ENCODE data around the gene RASAL2. TPM values are rescaled to one million over a fixed set of nuclear protein-coding genes. Genes with fewer than 3 reads are reported as not detected.

RASAL2 gene
- total and polyA plus RNA-seq, 2 experiments from 2014 or later: 16.0 to 42.2 TPM

DNA sequence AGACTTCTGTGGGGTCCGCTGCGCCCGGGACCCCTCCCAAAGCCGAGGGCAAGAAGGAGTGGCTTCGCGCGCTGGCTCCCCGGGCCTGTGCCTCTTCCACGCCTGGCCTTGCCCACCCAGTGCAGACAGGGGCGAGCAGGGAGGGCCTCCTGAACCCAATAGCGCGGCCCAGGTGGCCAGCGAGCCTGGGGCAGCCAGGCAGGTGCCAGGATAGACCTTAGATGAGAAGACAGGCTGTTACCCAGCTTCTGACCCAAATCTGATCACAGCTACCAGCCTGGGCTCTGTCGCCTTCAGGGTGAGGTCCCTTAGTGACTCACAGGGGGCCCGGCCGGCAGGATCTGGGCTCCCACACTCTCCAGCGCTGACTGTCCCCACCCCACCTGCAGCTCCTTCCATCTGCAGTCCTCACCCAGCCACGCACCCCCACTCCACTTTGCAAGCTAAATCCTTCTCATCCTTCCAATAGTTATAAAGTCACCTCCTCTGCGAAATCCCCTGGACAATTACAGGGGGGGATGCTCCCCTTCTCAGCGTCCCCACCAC lies 393.2 kb downstream of the RASAL2 start:
- H3K4me3 Mint-ChIP-seq: no peak overlapping the region
- H3K4me1 Mint-ChIP-seq: peaks cover 6% of the 10 kb centered on the region
- no peaks in the 10 kb centered on the region for H3K9me3 Mint-ChIP-seq
- Histone ChIP-seq H2AFZ (peak overlapping the region; percentile 83; the same call in 1 of the 2 replicates), H4K20me1 (replicated peaks; ENCODE audit: insufficient read depth) (no peaks in the 10 kb centered on the region), H3K9me2 (ENCODE audit: insufficient read depth) (no peaks in the 10 kb centered on the region), H3K4me2 (no peak overlapping the region), H3F3A (replicated peaks; ENCODE audit: low read depth) (0 out of 2 replicates have a peak, but pooled peaks cover 6% of the 10 kb centered on the region), H3K27me3 (ENCODE audit: insufficient read depth) (no peaks in the 10 kb centered on the region), H3K27ac (ENCODE audit: low read depth) (no peak overlapping the region), H3K36me3 (ENCODE audit: insufficient read depth) (no peaks in the 10 kb centered on the region), H3K79me2 (replicated peaks; ENCODE audit: insufficient read depth) (no peaks in the 10 kb centered on the region), H3K4me1 (ENCODE audit: insufficient read depth) (no peaks in the 10 kb centered on the region), H3K4me3 (peak overlapping the region; percentile 37; the same call in 1 of the 2 replicates)
- no peaks in the 10 kb centered on the region; the same call in 2 of the 3 replicates for H3K36me3 Mint-ChIP-seq (ENCODE audit: low read depth)
- peaks cover 10% of the 10 kb centered on the region for H3K27me3 Mint-ChIP-seq (ENCODE audit: insufficient read depth, low read depth, poor library complexity)
- DNase-seq (ENCODE audit: low spot score): no peak
- H3K27ac Mint-ChIP-seq: no peak overlapping the region
- ATAC-seq: peak; percentile 60
- TF ChIP-seq EZH2 (IDR thresholded peaks at IDR 0.05; ENCODE audit: low read depth, unreplicated experiment) (no peak), REST (IDR thresholded peaks at IDR 0.05; ENCODE audit: unreplicated experiment) (no peak), ZNF331 (CRISPR knock-in tag; IDR thresholded peaks at IDR 0.05; ENCODE audit: low read depth) (no peak), CREB1 (CRISPR knock-in tag; IDR thresholded peaks at IDR 0.05; ENCODE audit: low read depth) (no peak), NANOG (IDR thresholded peaks at IDR 0.05; ENCODE audit: borderline replicate concordance) (no peak), POLR2AphosphoS5 (IDR thresholded peaks at IDR 0.05; ENCODE audit: low read depth) (no peak), STAT1 (IDR thresholded peaks at IDR 0.05; ENCODE audit: unreplicated experiment) (no peak), ZNF114 (CRISPR knock-in tag; IDR thresholded peaks at IDR 0.05) (no peak), ETS1 (IDR thresholded peaks at IDR 0.05) (no peak), JUNB (IDR thresholded peaks at IDR 0.05; ENCODE audit: unreplicated experiment) (no peak), EZH2phosphoT487 (IDR thresholded peaks at IDR 0.05; ENCODE audit: unreplicated experiment) (no peak)
- TF ChIP-seq, protein P1, sequence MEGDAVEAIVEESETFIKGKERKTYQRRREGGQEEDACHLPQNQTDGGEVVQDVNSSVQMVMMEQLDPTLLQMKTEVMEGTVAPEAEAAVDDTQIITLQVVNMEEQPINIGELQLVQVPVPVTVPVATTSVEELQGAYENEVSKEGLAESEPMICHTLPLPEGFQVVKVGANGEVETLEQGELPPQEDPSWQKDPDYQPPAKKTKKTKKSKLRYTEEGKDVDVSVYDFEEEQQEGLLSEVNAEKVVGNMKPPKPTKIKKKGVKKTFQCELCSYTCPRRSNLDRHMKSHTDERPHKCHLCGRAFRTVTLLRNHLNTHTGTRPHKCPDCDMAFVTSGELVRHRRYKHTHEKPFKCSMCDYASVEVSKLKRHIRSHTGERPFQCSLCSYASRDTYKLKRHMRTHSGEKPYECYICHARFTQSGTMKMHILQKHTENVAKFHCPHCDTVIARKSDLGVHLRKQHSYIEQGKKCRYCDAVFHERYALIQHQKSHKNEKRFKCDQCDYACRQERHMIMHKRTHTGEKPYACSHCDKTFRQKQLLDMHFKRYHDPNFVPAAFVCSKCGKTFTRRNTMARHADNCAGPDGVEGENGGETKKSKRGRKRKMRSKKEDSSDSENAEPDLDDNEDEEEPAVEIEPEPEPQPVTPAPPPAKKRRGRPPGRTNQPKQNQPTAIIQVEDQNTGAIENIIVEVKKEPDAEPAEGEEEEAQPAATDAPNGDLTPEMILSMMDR (conservative IDR thresholded peaks at IDR 0.05; ENCODE audit: low read depth in 2 of 2): no peak
- TF ChIP-seq, protein P2, sequence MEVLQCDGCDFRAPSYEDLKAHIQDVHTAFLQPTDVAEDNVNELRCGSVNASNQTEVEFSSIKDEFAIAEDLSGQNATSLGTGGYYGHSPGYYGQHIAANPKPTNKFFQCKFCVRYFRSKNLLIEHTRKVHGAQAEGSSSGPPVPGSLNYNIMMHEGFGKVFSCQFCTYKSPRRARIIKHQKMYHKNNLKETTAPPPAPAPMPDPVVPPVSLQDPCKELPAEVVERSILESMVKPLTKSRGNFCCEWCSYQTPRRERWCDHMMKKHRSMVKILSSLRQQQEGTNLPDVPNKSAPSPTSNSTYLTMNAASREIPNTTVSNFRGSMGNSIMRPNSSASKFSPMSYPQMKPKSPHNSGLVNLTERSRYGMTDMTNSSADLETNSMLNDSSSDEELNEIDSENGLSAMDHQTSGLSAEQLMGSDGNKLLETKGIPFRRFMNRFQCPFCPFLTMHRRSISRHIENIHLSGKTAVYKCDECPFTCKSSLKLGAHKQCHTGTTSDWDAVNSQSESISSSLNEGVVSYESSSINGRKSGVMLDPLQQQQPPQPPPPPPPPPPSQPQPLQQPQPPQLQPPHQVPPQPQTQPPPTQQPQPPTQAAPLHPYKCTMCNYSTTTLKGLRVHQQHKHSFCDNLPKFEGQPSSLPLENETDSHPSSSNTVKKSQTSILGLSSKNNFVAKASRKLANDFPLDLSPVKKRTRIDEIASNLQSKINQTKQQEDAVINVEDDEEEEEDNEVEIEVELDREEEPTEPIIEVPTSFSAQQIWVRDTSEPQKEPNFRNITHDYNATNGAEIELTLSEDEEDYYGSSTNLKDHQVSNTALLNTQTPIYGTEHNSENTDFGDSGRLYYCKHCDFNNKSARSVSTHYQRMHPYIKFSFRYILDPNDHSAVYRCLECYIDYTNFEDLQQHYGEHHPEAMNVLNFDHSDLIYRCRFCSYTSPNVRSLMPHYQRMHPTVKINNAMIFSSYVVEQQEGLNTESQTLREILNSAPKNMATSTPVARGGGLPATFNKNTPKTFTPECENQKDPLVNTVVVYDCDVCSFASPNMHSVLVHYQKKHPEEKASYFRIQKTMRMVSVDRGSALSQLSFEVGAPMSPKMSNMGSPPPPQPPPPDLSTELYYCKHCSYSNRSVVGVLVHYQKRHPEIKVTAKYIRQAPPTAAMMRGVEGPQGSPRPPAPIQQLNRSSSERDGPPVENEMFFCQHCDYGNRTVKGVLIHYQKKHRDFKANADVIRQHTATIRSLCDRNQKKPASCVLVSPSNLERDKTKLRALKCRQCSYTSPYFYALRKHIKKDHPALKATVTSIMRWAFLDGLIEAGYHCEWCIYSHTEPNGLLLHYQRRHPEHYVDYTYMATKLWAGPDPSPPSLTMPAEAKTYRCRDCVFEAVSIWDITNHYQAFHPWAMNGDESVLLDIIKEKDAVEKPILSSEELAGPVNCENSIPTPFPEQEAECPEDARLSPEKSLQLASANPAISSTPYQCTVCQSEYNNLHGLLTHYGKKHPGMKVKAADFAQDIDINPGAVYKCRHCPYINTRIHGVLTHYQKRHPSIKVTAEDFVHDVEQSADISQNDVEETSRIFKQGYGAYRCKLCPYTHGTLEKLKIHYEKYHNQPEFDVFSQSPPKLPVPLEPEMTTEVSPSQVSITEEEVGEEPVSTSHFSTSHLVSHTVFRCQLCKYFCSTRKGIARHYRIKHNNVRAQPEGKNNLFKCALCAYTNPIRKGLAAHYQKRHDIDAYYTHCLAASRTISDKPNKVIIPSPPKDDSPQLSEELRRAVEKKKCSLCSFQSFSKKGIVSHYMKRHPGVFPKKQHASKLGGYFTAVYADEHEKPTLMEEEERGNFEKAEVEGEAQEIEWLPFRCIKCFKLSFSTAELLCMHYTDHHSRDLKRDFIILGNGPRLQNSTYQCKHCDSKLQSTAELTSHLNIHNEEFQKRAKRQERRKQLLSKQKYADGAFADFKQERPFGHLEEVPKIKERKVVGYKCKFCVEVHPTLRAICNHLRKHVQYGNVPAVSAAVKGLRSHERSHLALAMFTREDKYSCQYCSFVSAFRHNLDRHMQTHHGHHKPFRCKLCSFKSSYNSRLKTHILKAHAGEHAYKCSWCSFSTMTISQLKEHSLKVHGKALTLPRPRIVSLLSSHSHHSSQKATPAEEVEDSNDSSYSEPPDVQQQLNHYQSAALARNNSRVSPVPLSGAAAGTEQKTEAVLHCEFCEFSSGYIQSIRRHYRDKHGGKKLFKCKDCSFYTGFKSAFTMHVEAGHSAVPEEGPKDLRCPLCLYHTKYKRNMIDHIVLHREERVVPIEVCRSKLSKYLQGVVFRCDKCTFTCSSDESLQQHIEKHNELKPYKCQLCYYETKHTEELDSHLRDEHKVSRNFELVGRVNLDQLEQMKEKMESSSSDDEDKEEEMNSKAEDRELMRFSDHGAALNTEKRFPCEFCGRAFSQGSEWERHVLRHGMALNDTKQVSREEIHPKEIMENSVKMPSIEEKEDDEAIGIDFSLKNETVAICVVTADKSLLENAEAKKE (CRISPR knock-in tag; IDR thresholded peaks at IDR 0.05): no peak

Data from GM23338 (cell line).